PC-3 (cell line): Measurements from ENCODE around the gene ARMC3.

Source experiments
- CTCF ChIP-seq: fragments of 300-600 bp; sonication (generic); conservative IDR thresholded peaks from 2 replicates; pipeline ENCODE4 v1.5.1; 2017; ENCODE audit warnings: antibody characterized with exemption, low read depth, mild to moderate bottlenecking, low read length
- EZH2phosphoT487 ChIP-seq: fragments of 300-600 bp; sonication (generic); IDR thresholded peaks from 2 replicates; pipeline ENCODE4 v1.6.1; 2018; ENCODE audit warnings: mild to moderate bottlenecking, antibody characterized with exemption, low read length, borderline replicate concordance

- TF ChIP-seq CTCF (no peak), EZH2phosphoT487 (no peak)
Measured at GRCh38 chr10:22997096-22997495, 69.2 kb downstream of the ARMC3 start.
